T-helper 17 cell (primary cell): ENCODE measurements around the gene DENND5B. TPM values are rescaled to one million over a fixed set of nuclear protein-coding genes. Genes with fewer than 3 reads are reported as not detected.

Source experiments
- ATAC-seq: fragments of 150-1000 bp; cut with Tn5 transposase; 2 replicates; pipeline ENCODE4 v1.10.0; 2021; ENCODE audit warnings: mild to moderate bottlenecking, moderate library complexity
- DNase-seq, 3 donors: peaks; one replicate each; pipeline versions ENCODE4 v3.0.0 to v3.0.0-alpha.2; 2020 to 2021
- H3K9me3 ChIP-seq: one replicate; pipeline ENCODE4 v1.7.0; 2013; ENCODE audit warnings: low read length, mild to moderate bottlenecking; ENCODE audit not compliant: control insufficient read depth, poor library complexity, severe bottlenecking
- H3K27ac Mint-ChIP-seq: one replicate; pipeline ENCODE4 v1.8.0; 2022; ENCODE audit warnings: mild to moderate bottlenecking, moderate library complexity, mixed read lengths
- H3K27me3 Mint-ChIP-seq: one replicate; pipeline ENCODE4 v1.8.0; 2022; ENCODE audit warnings: mixed read lengths
- H3K36me3 Mint-ChIP-seq: one replicate; pipeline ENCODE4 v1.8.0; 2022; ENCODE audit warnings: low read depth, mixed read lengths
- H3K4me1 Mint-ChIP-seq: one replicate; pipeline ENCODE4 v1.8.0; 2022; ENCODE audit warnings: mild to moderate bottlenecking, mixed read lengths
- H3K4me3 Mint-ChIP-seq: one replicate; pipeline ENCODE4 v1.8.0; 2022; ENCODE audit warnings: mild to moderate bottlenecking, moderate library complexity, mixed read lengths
- total RNA-seq, 4 donors: library from RNA in 2 of 4; stranded (reverse) in 2 of 4; gene quantifications; one replicate each; pipeline ENCODE4 v1.2.3 and lab custom pipeline; 2022 to 2026

Gene DENND5B
- total RNA-seq, 2 donors from 2014 or later, result 0.26 to 0.94 TPM

GRCh38 chr12:31524791-31525495 lies 66.0 kb downstream of the DENND5B start:
- no peaks in the 10 kb centered on the region for H3K9me3 ChIP-seq
- Mint-ChIP-seq H3K4me3 (no peak overlapping the region), H3K27me3 (peaks cover 46% of the 10 kb centered on the region), H3K36me3 (peaks cover 5% of the 10 kb centered on the region), H3K4me1 (peaks cover 3% of the 10 kb centered on the region), H3K27ac (no peak overlapping the region)
- no peak for ATAC-seq
- DNase-seq, result no peak

DNA sequence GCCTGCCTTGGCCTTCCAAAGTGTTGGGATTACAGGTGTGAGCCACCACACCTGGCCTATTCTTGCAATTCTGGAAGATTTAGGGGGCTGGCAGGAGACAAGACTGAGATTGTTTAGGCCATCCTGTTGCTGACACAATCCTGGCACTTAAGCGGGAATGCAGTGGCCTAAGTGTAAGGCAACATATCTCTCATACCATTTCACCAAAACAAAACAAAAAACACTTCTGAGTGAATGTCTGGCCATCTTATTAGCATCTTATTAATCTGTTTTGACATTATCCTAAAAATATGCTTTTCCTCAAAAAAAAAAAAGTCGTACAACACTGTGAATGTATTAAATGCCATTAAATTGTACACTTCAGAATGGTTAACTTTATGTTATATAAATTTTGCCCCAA lies 67.6 kb downstream of the DENND5B start:
- peaks cover 3% of the 10 kb centered on the region for H3K4me1 Mint-ChIP-seq
- ATAC-seq (no peak), DNase-seq (no peak)

DNA sequence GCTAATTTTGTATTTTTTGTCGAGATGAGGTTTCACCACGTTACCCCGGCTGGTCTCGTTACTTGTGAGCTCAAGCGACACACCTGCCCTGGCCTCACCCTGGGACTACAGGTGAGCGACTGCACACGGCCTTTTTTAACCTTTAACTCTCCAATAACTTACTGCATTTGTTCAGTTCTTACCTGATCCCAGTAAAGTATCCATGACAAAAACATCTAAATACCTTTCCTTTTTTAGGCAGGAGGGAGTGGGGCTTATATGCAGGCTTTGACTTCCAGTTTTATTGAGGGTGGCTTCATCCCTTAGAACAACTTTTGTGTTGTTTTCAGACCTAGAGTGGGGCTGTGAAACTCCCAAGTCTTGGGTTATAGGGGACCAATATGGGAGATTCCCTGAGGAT lies 68.3 kb downstream of the DENND5B start:
- Mint-ChIP-seq H3K27me3 (peaks cover 35% of the 10 kb centered on the region), H3K4me3 (no peak overlapping the region), H3K4me1 (peaks cover 3% of the 10 kb centered on the region), H3K27ac (no peak overlapping the region), H3K36me3 (peaks cover 5% of the 10 kb centered on the region)
- ATAC-seq (no peak), DNase-seq (no peak)
- no peaks in the 10 kb centered on the region for H3K9me3 ChIP-seq

More for the DNA sequence above, 67.6 kb downstream of the DENND5B start:
- Mint-ChIP-seq H3K27me3 (peaks cover 38% of the 10 kb centered on the region), H3K36me3 (peaks cover 5% of the 10 kb centered on the region), H3K4me3 (no peak overlapping the region), H3K27ac (no peak overlapping the region)
- no peaks in the 10 kb centered on the region for H3K9me3 ChIP-seq

DNA sequence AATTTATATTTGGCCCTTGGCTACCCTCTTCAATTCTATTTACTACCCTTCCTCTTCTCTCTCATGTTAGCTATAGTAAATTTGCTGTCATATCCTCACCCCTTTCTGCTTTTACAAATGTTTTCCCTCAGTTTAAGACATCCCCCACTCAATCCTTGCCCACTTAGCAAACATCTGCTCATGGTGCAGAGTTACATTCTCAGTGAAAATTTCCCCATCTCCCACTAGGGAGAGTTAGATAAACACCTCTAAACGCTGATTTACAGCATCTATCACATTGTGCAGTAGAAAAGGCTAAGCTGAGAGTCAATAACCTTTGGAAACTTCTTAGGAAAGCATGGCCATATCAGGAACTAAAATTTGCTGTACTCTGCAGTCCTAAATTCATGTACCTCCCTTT lies 69.0 kb downstream of the DENND5B start:
- no peak overlapping the region for H3K27ac Mint-ChIP-seq
- H3K36me3 Mint-ChIP-seq, result peaks cover 5% of the 10 kb centered on the region
- H3K27me3 Mint-ChIP-seq, result peaks cover 34% of the 10 kb centered on the region
- H3K9me3 ChIP-seq, result no peaks in the 10 kb centered on the region
- H3K4me3 Mint-ChIP-seq, result no peak overlapping the region
- no peak for ATAC-seq
- peaks cover 3% of the 10 kb centered on the region for H3K4me1 Mint-ChIP-seq
- DNase-seq, result no peak

DNA sequence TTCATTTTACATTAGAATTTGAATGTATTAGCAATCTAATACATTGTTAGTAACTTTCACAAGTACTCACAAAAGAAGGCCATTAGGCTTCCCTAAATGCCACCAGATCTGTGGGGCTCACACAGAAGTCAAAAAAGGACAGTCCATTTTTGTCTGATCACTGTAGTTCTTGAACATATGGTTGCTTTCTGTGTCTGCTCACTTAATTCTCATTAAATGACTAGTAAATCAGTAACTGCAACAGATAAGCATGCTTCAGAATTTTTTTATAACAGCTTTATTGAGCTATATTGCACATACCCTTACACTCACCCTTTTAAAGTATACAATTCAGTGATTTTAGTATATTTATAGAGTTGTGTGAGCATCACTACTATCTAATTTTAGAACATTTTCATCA lies 71.4 kb downstream of the DENND5B start:
- no peaks in the 10 kb centered on the region for H3K4me1 Mint-ChIP-seq
- no peak overlapping the region for H3K4me3 Mint-ChIP-seq
- ATAC-seq (no peak), DNase-seq (no peak)
- H3K27me3 Mint-ChIP-seq, result peaks cover 23% of the 10 kb centered on the region
- H3K9me3 ChIP-seq, result no peaks in the 10 kb centered on the region
- peaks cover 3% of the 10 kb centered on the region for H3K36me3 Mint-ChIP-seq
- H3K27ac Mint-ChIP-seq, result no peak overlapping the region

DNA sequence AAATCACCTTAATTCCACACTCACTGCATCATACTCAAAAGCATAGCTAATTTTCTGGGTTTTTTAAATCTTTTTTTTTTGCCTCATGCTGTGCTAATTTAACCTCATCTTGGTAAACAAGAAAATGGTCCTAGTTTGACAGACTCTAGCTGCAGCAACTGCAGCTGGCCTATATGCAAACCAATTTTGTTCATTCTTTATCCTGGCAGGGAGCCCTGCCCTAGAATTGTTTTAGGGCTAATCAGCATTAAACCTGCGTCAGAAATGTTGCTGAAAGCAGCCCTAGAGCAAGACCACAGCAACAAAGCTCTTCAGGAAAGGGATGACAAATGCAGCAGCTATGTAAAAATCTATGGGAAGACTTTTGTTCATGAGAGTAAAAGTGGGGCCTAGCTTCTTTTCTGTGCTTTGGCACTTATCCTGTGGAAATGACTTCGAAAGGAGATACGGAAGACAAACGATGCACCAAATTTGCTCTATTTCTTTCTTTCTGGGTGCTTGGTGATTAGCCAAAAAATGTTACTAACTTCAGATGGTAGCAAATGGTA lies 72.2 kb downstream of the DENND5B start:
- H3K9me3 ChIP-seq, result no peaks in the 10 kb centered on the region
- Mint-ChIP-seq H3K27me3 (peaks cover 25% of the 10 kb centered on the region), H3K36me3 (peaks cover 3% of the 10 kb centered on the region), H3K27ac (peak overlapping the region; percentile 8), H3K4me3 (no peak overlapping the region), H3K4me1 (no peaks in the 10 kb centered on the region)
- DNase-seq (no peak), ATAC-seq (no peak)

- ATAC-seq (no peak), DNase-seq (no peak)
- no peaks in the 10 kb centered on the region for H3K9me3 ChIP-seq
- peak overlapping the region; percentile 8 for H3K27ac Mint-ChIP-seq
- peaks cover 3% of the 10 kb centered on the region for H3K36me3 Mint-ChIP-seq
- H3K4me1 Mint-ChIP-seq, result no peaks in the 10 kb centered on the region
- no peak overlapping the region for H3K4me3 Mint-ChIP-seq
- H3K27me3 Mint-ChIP-seq, result peaks cover 33% of the 10 kb centered on the region
These were observed 72.9 kb downstream of the DENND5B start for GRCh38 chr12:31517994-31518393.

DNA sequence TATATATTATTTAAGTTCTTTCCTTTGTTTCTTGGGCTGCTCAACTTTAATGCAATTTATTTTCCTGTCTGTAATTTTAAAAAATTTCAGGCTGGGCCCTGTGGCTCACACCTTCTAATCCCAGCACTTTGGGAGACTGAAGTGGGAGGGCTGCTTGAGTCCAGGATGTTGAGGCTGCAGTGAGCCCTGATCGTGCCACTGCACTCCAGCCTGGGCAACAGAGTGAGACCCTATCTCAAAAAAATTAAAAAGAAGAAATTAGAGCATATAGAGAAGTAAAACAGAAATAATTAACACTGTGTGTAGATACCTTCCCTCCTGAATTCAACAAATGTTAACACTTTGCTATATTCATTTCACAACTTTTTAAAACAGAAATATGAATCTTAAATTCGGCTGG lies 74.2 kb downstream of the DENND5B start:
- ATAC-seq, result no peak
- no peak overlapping the region for H3K4me3 Mint-ChIP-seq
- H3K4me1 Mint-ChIP-seq, result no peaks in the 10 kb centered on the region
- H3K36me3 Mint-ChIP-seq, result peaks cover 2% of the 10 kb centered on the region
- H3K27ac Mint-ChIP-seq, result no peak overlapping the region
- no peak for DNase-seq
- H3K27me3 Mint-ChIP-seq, result peaks cover 29% of the 10 kb centered on the region
- H3K9me3 ChIP-seq, result no peaks in the 10 kb centered on the region

DNA sequence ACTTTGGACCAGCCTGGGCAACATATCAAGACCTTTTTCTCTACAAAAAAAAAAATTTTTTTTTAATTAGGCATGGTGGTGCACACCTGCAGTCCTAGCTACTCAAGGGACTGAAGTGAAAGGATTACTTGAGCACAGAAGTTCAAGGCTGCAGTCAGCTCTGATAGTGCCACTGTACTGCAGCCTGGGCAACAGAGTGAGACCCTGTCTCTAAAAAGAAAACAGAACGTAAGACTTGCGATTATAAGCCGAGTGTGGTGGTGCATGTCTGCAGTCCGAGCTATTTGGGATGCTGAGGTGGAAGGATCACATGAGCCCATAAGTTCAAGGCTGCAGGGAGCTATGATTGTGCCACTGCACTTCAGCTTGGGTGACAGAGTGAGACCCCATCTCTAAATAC lies 76.0 kb downstream of the DENND5B start:
- ATAC-seq (no peak), DNase-seq (no peak)
- no peaks in the 10 kb centered on the region for H3K36me3 Mint-ChIP-seq
- no peak overlapping the region for H3K4me3 Mint-ChIP-seq
- no peaks in the 10 kb centered on the region for H3K9me3 ChIP-seq
- H3K27me3 Mint-ChIP-seq, result peaks cover 26% of the 10 kb centered on the region
- no peaks in the 10 kb centered on the region for H3K4me1 Mint-ChIP-seq
- H3K27ac Mint-ChIP-seq, result no peak overlapping the region

DNA sequence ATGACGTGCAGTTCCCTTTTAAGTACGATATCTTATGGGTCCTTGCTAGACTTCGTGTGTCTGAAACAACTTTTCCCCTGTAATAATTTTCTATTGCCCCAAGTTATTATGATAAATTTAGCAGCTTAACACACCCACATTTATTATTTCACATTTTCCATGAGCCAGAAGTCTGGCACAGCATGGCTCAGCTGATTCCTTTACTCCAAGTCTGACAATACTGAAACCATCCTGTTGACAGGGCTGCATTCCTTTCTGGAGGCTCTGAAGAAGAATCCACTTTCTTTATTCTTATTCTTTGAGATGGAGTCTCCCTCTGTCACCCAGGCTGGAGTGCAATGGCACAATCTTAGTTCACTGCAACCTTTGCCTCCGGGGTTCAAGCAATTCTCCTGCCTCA lies 80.9 kb downstream of the DENND5B start:
- ATAC-seq, result no peak
- Mint-ChIP-seq H3K36me3 (no peaks in the 10 kb centered on the region), H3K27ac (no peak overlapping the region), H3K4me3 (no peak overlapping the region), H3K4me1 (no peaks in the 10 kb centered on the region), H3K27me3 (peaks cover 20% of the 10 kb centered on the region)
- no peak for DNase-seq
- H3K9me3 ChIP-seq, result no peaks in the 10 kb centered on the region

DNA sequence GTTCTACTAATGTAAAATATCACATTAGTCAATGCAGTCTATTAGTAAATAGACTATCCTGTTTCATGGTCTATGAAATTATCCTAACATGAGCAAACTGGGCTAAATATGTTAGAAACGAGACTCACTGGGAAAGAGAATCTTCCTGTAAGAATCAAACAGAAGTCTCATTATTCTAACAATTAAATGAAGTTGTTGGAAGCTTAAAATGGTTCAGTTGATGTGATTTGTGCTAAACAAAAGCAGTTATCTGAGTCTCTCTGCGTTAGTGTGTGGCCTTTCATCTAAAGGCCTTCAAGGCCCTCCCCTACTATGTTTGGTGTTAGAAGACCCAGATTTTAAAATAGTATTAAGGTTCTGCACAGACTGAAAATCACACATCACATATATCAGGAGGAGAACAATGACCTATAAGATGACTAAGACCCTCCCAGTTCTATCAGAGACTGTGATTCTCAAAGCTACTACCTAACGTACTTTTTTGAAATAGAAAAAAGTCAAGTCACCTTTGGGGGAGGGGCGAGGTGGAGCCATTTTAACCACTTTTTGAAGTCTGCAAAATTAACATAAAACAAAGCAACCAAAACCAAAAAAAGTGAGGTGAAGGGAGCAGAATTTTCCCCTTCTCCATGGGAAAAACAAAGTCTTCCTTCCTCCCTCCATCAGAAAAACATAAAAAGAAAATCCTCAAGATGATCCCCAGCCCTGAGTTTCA lies 82.3 kb downstream of the DENND5B start:
- Mint-ChIP-seq H3K4me1 (no peaks in the 10 kb centered on the region), H3K36me3 (no peaks in the 10 kb centered on the region), H3K27me3 (peaks cover 17% of the 10 kb centered on the region), H3K4me3 (no peak overlapping the region), H3K27ac (no peak overlapping the region)
- DNase-seq (no peak), ATAC-seq (no peak)
- H3K9me3 ChIP-seq, result no peaks in the 10 kb centered on the region

- H3K9me3 ChIP-seq, result no peaks in the 10 kb centered on the region
- ATAC-seq (no peak), DNase-seq (no peak)
- no peak overlapping the region for H3K4me3 Mint-ChIP-seq
- H3K36me3 Mint-ChIP-seq, result no peaks in the 10 kb centered on the region
- no peaks in the 10 kb centered on the region for H3K4me1 Mint-ChIP-seq
- H3K27ac Mint-ChIP-seq, result no peak overlapping the region
- peaks cover 11% of the 10 kb centered on the region for H3K27me3 Mint-ChIP-seq
These were observed 83.0 kb downstream of the DENND5B start for GRCh38 chr12:31507966-31508365.

DNA sequence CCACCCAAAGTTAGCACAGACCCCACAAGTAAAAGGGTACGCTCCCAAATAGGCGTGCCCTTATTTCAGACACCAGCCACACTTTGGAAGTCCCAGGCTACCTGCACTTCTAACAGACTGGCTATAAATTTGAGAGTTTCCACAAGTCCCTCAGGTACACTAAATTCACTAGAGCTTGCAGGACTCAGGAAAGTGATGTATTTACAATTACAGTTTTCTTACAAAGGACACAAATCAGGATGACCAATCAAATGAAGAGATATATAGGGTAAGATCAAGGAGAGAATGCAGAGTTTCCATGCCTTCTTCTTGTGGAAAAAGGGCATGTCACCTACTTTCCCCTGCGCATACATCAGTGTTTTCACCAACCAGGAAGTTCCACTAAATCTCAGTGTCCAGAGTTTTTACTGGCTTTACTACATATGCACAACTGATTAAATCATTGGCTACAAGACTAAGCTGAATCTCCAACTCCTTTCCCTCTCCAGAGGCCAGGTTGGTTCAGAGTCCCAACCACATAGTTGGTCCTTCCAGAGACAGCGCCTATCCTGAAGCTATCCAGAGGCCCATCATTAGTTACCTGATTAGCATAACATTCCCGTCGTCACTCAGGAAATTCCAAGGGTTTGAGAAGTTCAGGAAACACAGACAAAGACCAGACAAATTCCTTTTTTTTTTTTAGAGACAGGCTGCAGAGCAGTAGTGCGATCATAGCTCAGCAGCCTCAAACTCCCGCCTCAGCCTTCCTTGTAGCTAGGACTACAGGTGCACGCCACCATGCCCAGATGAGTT lies 84.2 kb downstream of the DENND5B start:
- Mint-ChIP-seq H3K4me3 (no peak overlapping the region), H3K27ac (no peak overlapping the region), H3K4me1 (no peaks in the 10 kb centered on the region), H3K36me3 (no peaks in the 10 kb centered on the region), H3K27me3 (peaks cover 9% of the 10 kb centered on the region)
- H3K9me3 ChIP-seq, result no peaks in the 10 kb centered on the region
- DNase-seq (no peak), ATAC-seq (no peak)
